Fibroblast of the aortic adventitia (primary cell): ENCODE results near the gene HPX. TPM values are rescaled to one million over a fixed set of nuclear protein-coding genes. Genes with fewer than 3 reads are reported as not detected.
"Not testable (repeated sequence)": the region's sequence is repeated elsewhere in the genome, so short reads cannot be mapped to it uniquely, and the experiment has no call there.

Experiments
- DNase-seq: peaks from one replicate; pipeline ENCODE4 v3.0.0-alpha.2; 2010; ENCODE audit warnings: low read depth
- H3K4me3 ChIP-seq: 2 replicates; pipeline ENCODE4 v1.5.1; 2011; ENCODE audit warnings: low read depth, mild to moderate bottlenecking, control low read depth, low read length, moderate library complexity
- total RNA-seq: library from RNA; depleted of rRNA; stranded (reverse); fragments of >200 nt; gene quantifications from 2 replicates; pipeline ENCODE4 v1.2.3, GENCODE V29; 2012; ENCODE audit warnings: low replicate concordance
- TF ChIP-seq, protein P1 (sequence below): IDR thresholded peaks from 2 replicates; pipeline ENCODE4 v1.5.1; 2011; ENCODE audit warnings: mild to moderate bottlenecking, low read length, control low read depth, inconsistent platforms; ENCODE audit not compliant: insufficient read depth

HPX gene
- total RNA-seq, 1 donor, result 1.2 TPM

DNA sequence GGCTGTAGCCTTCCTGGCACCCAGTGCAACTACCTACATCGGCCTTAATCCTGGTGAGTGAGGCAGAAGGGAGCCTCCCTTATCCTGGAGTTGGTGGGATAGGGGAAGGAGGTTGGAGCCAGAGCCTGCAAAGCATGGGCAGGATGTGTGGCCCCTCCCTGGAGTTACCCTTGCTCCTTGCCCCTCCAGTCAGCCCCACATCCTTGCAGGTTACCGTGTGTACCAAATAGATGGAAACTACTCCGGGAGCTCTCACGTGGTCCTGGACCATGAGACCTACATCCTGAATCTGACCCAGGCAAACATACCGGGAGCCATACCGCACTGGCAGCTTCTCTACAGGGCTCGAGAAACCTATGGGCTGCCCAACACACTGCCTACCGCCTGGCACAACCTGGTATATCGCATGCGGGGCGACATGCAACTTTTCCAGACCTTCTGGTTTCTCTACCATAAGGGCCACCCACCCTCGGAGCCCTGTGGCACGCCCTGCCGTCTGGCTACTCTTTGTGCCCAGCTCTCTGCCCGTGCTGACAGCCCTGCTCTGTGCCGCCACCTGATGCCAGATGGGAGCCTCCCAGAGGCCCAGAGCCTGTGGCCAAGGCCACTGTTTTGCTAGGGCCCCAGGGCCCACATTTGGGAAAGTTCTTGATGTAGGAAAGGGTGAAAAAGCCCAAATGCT is 46.7 kb downstream of the HPX start:
- no peak overlapping the region for H3K4me3 ChIP-seq
- TF ChIP-seq, protein P1, sequence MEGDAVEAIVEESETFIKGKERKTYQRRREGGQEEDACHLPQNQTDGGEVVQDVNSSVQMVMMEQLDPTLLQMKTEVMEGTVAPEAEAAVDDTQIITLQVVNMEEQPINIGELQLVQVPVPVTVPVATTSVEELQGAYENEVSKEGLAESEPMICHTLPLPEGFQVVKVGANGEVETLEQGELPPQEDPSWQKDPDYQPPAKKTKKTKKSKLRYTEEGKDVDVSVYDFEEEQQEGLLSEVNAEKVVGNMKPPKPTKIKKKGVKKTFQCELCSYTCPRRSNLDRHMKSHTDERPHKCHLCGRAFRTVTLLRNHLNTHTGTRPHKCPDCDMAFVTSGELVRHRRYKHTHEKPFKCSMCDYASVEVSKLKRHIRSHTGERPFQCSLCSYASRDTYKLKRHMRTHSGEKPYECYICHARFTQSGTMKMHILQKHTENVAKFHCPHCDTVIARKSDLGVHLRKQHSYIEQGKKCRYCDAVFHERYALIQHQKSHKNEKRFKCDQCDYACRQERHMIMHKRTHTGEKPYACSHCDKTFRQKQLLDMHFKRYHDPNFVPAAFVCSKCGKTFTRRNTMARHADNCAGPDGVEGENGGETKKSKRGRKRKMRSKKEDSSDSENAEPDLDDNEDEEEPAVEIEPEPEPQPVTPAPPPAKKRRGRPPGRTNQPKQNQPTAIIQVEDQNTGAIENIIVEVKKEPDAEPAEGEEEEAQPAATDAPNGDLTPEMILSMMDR, result no peak
- no peak for DNase-seq

DNA sequence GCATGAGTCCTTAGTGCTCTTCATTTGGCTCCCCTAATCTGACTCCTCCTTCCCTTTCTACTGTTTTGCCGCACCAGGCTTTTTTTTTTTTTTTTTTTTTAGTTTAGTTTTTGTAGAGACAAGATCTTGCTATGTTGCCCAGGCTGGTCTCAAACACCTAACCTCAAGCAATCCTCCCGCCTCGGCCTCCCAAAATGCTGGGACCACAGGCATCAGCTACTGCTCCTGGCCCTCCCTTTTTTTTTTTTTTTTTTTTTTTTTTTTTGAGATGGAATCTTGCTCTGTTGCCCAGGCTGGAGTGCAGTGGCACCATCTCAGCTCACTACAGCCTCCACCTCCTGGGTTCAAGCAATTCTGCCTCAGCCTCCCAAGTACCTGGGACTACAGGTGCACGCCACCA is 48.5 kb downstream of the HPX start:
- not testable (repeated sequence) for H3K4me3 ChIP-seq, DNase-seq

DNA sequence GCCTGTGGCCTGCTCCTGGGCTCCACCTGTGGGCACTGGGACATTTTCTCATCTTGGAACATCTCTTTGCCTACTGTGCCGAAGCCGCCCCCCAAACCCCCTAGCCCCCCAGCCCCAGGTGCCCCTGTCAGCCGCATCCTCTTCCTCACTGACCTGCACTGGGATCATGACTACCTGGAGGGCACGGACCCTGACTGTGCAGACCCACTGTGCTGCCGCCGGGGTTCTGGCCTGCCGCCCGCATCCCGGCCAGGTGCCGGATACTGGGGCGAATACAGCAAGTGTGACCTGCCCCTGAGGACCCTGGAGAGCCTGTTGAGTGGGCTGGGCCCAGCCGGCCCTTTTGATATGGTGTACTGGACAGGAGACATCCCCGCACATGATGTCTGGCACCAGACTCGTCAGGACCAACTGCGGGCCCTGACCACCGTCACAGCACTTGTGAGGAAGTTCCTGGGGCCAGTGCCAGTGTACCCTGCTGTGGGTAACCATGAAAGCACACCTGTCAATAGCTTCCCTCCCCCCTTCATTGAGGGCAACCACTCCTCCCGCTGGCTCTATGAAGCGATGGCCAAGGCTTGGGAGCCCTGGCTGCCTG is 49.2 kb downstream of the HPX start:
- DNase-seq, result no peak
- H3K4me3 ChIP-seq, result peak overlapping the region; percentile 85
- TF ChIP-seq, protein P1, result no peak

DNA sequence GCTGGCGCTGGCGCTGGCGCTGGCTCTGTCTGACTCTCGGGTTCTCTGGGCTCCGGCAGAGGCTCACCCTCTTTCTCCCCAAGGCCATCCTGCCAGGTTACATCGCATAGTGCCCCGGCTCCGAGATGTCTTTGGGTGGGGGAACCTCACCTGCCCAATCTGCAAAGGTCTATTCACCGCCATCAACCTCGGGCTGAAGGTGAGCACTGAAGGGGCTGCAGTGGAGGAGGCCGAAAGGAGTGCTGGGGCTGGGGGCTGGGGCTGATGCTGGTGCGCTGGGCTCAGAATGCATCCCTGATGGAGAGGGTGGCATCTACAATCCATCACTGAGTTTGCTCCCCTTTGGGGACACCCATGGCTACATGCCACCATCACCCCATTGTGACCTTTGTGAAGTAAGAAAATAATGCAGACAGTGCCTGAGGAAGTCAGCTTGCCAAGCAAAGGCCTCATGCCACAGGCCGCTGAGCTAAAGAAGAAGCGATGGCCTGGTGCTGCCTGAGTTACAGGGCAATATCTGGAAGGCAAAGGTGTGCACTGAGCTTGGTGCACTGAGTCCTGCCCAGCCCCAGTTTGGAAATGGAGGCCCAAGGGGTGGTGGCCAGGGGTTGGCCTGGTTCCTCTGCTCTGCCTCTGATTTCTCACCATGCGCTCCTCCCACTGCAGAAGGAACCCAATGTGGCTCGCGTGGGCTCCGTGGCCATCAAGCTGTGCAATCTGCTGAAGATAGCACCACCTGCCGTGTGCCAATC is 49.9 kb downstream of the HPX start:
- H3K4me3 ChIP-seq, result peak overlapping the region; percentile 85
- no peak for DNase-seq
- TF ChIP-seq, protein P1, result no peak

DNA sequence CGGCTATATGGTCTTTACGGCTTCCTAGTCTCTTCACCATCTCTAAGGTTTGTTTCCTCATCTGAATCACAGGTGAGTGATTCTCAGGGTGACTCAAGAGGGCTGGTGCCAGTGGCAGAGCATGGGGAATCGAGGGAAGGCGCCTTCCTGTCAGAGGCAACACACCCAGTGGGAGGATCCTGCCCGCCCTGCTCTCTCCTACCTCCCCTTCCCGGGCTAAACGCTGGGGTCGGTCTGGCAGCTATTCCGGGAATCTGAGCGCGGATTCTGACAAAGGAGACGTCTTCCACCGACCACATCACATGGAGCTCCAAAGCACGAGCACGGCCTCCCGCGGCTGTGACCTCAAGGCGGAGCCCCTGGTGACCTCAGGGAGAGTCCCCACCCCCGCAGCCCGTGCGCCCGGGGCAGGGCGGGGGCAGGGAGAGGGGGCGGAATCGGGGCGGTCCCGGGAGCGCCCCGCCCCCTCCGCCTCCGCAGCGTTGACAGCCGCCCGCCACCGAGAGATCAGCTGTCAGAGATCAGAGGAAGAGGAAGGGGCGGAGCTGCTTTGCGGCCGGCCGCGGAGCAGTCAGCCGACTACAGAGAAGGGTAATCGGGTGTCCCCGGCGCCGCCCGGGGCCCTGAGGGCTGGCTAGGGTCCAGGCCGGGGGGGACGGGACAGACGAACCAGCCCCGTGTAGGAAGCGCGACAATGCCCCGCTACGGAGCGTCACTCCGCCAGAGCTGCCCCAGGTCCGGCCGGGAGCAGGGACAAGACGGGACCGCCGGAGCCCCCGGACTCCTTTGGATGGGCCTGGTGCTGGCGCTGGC is 50.7 kb downstream of the HPX start, which contains the start of gene SMPD1:
SMPD1 (plus strand) TSS at position 570 of the 813 bp plus-strand sequence; CDS start at position 695, 125 bp downstream.
- H3K4me3 ChIP-seq, result peak within 1 kb of the TSS; percentile 85
- peak; percentile 79 for DNase-seq
- TF ChIP-seq, protein P1, result no peak

DNA sequence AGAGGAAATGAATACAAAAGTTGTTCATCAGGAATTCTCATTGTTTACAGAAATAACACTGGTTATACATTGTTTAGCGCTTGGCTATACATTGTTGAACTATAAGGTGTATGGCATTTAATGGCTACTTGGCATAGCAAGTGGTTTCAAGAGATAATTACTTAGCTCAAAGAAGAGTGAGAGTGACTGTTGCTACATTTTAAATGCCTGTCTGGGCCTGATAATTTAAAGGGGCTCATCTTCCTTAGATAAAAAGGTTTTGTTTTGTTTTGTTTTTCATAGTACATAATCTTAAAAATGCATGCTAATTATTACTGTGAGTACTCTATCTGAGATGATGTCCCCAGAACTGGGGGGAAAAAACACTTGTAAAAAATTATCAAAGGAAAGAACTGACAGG is 52.0 kb downstream of the HPX start:
- no peak for DNase-seq
- H3K4me3 ChIP-seq, result no peak overlapping the region
- TF ChIP-seq, protein P1, result no peak
